GM18517 (cell line): ENCODE results near the gene PRRT2.

Experiments
- ATAC-seq: cut with Tn5 transposase; IDR thresholded peaks from one replicate; pipeline ENCODE4 v1.9.1; 2021; ENCODE audit warnings: mild to moderate bottlenecking, moderate library complexity; ENCODE audit not compliant: unreplicated experiment

The PRRT2 gene

DNA sequence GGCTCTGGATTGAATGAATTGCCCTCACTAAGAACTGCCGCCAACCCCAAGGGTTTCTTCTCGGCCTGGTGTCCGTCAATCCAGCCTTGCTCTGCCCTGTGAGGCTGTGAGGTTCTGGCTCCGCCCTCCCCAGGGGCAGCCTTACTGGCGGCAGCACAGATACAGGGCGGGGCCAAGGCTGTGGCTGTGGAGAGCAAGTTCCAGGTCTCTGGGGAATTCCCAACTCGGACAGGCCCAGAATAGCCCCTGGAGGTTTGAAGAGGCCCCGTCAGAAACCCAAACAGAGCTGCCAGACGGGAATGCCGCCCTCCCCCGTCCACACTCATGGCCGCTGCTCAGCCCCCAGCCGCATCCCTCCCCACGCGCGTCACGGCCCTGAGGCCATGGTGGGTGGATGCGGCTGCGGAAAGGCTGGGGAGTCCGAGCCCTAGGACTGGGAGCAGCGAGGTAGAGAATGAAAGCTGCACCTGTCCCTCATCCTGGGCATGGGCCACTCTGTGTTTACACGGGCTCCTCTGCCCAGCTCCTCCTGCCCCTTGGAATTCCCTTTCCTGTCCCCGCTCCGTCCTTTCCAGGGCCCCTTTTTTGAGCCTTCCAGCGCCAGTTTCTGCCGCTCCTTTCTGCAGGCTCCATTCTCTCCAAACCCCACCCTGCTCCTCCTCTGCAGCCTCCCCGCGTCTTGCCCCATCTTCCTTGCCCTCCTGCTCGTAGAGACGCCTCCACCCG lies 660 bp upstream of the PRRT2 start:
- no peak for ATAC-seq

DNA sequence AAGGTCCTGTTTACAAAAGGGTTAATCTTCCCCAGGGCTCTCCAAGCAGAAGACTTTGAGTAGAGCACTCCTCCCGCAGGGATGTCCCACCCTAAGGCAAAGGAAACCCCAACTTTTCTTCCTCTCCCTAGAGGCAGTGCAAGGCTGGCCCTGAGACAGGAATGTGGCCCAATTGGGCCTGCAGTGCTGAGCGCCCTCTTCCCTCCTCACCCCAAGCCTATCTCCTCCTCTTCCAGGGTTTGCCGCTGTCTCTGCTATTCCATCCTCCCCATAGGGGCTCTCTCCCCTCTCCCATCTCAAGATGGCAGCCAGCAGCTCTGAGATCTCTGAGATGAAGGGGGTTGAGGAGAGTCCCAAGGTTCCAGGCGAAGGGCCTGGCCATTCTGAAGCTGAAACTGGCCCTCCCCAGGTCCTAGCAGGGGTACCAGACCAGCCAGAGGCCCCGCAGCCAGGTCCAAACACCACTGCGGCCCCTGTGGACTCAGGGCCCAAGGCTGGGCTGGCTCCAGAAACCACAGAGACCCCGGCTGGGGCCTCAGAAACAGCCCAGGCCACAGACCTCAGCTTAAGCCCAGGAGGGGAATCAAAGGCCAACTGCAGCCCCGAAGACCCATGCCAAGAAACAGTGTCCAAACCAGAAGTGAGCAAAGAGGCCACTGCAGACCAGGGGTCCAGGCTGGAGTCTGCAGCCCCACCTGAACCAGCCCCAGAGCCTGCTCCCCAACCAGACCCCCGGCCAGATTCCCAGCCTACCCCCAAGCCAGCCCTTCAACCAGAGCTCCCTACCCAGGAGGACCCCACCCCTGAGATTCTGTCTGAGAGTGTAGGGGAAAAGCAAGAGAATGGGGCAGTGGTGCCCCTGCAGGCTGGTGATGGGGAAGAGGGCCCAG lies 1.0 kb downstream of the PRRT2 start:
- no peak for ATAC-seq

DNA sequence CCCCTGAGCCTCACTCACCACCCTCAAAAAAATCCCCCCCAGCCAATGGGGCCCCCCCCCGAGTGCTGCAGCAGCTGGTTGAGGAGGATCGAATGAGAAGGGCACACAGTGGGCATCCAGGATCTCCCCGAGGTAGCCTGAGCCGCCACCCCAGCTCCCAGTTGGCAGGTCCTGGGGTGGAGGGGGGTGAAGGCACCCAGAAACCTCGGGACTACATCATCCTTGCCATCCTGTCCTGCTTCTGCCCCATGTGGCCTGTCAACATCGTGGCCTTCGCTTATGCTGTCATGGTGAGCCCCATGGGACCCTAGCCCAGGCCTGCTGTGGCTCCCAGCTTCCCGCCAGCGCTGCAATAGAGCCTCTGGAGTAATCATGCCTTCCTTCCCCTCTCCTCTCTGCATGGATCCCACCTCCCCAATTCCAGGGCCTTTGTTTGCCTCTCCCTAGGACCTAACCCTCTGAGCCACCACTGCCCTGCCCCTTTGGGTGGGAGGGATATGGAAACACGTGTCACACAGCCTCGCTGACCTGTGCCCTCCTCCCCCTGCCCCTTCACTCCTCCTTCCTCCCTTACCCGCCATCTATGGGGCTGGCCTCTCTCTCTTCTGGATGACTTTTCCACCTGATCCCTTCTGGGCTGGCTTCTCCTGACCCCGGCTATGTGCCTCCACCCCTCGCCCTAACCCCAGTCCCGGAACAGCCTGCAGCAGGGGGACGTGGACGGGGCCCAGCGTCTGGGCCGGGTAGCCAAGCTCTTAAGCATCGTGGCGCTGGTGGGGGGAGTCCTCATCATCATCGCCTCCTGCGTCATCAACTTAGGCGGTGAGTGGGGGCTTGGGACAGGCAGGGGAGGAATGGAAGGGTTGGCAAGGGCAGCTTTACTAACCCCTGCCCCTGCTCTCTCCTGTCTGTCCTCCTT lies 1.9 kb downstream of the PRRT2 start:
- ATAC-seq: no peak

DNA sequence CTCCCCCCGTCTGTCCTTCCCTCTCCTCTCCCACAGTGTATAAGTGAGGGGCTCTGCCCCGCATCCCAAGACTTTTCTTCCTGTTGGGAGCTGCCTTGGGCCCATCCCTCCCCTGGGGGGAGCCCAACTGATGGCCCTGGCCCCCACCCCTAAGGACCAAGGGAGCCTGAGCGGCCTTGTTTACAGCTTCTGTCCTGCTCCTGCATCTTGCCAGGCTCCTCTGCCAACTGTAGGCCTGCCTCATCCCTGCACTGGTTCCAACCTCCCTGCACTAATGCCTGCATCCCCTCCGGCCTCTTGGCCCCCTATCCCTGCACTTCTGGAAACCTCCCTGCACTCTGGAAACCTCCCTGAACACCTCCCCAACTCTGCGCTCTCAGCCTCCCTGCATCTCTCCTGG lies 2.6 kb downstream of the PRRT2 start:
- no peak for ATAC-seq

DNA sequence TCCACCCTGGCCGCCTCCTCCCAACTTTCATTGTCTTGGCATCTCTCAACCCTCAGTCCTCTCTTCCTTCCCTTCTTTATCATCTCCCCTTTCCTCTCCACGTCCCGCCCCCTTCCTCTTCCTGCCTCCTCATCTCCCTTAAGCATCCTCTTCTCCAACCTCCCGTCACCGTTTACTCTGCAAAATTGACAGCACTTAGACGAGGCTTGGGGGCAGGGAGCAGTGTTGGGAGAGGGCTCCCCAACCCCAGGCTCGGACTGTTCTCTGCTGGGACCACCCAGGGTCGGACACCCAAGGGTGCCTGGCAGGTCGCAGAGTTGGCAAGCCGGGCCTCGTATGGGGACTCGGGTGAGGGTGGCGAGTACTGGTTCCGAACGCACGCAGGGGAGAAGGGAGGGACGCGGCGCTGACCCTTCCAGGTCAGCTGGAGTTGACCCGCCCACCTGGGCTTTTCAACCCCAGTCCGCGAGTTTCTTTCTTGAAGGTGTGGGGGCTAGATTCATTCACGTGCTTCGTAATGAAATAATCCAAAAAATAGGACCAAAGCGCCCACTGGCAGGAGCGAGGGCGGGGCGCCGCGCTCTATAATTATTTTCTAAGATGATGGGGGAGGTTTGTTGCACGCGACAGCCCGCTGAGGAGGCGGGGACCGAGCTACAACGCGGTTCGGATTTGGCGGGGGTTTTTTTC lies 3.2 kb downstream of the PRRT2 start:
- no peak for ATAC-seq

DNA sequence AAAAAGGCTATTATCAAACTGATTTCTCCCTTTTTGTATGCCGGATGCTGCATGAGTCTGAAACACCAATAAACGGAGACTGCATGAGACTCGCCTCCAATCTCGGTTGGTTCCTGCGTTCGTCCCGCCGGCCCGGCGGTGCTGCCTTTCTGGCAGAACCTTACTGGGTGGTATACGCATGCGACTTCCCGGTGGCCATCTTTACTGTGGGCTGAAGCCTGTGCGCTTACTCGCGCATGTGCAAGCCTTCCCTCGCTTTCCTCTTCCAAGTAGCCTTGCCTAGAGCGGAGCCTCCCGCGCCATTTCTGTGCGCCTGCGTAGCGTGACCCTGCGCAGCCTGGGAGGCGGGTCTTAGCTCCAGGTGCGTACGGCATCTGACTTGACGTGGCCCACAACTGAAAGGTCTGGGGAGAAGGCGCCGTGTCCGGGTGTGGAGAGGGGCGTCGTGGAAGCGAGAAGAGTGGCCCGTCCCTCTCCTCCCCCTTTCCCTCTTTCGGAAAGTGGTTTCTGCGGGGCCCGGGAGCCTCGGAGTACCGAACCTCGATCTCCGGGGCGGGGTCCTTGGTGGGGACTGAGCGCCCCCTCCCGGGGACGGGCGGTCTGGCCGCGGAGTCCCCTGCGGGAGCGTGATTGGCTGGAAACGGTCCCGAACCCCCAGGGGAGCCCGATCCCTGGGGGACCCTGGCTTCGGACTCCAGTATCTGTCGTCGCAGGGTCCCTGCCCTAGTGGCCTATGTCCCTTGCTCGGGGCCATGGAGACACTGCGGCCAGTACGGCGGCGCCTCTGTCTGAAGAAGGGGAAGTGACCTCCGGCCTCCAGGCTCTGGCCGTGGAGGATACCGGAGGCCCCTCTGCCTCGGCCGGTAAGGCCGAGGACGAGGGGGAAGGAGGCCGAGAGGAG lies 4.0 kb downstream of the PRRT2 start, which contains the start of gene PAGR1:
PAGR1 (plus strand) TSS at position 360 of the 901 bp plus-strand sequence; CDS start at position 734, 374 bp downstream.
- peak; percentile 62 for ATAC-seq

DNA sequence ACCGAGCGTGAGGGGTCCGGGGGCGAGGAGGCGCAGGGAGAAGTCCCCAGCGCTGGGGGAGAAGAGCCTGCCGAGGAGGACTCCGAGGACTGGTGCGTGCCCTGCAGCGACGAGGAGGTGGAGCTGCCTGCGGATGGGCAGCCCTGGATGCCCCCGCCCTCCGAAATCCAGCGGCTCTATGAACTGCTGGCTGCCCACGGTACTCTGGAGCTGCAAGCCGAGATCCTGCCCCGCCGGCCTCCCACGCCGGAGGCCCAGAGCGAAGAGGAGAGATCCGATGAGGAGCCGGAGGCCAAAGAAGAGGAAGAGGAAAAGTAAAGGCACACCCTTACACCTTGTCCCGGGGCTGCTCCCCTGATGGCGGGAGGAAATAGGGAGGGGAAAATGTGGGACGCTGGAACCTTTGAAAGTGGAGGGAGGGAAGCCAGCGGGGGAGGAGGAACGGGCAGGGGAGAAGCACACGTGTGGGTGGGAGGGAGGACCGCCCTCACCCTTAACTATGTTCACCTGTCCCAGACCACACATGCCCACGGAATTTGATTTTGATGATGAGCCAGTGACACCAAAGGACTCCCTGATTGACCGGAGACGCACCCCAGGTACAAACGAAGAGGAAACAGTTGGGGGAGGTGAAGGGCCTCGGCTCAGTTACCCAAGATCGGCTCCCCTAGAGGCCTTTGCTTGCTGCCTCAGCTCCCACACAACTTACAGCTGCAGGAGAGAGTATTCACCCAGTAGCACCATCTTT lies 4.9 kb downstream of the PRRT2 start:
- ATAC-seq: no peak

DNA sequence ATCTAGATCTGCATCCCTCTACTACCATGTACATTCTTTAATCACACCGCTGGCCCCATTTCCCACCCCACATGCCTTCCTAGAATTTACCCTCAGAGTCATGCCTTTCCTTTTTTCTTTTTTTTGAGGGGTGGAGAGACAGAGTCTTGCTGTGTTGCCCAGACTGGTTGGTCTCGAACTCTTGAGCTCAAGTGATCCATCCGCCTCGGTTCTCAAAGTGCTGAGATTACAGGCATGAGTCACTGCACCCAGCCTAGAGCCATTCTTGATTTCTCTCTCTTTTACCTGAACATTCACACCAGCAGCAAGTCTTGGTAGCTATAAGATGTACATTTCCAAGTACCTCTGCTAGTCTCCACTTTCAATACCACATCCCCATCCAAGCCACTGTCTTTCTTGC lies 6.1 kb downstream of the PRRT2 start:
- ATAC-seq: no peak

DNA sequence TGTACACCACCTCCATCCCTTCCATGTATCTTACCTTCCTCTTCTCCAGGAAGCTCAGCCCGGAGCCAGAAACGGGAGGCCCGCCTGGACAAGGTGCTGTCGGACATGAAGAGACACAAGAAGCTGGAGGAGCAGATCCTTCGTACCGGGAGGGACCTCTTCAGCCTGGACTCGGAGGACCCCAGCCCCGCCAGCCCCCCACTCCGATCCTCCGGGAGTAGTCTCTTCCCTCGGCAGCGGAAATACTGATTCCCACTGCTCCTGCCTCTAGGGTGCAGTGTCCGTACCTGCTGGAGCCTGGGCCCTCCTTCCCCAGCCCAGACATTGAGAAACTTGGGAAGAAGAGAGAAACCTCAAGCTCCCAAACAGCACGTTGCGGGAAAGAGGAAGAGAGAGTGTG lies 7.5 kb downstream of the PRRT2 start:
- ATAC-seq: no peak

DNA sequence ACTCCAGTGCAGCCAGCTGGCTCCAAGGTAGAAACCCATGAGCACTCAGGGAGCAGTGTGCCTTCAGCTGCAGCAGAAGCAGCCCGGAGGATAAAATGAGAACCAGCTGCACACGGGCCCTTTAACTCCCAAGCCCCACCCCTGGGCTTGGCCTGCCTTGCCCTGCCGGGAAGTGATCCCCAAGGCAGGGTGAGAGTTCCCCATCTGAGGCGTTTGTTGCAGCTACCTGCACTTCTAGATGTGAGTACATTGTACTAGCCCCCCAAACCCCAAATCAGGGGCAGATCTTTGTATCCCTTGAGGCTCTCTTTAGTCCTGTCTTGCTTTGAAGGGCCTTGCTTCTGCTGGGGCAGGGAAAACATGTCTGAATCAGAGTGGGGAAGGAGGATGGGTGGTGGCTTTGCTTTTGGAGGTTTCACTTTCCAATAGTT lies 8.3 kb downstream of the PRRT2 start, which contains the start of gene MVP:
MVP (plus strand) TSS at position 192 of the 431 bp plus-strand sequence. CDS start 10,088 bp downstream, outside the sequence.
- ATAC-seq: no peak

DNA sequence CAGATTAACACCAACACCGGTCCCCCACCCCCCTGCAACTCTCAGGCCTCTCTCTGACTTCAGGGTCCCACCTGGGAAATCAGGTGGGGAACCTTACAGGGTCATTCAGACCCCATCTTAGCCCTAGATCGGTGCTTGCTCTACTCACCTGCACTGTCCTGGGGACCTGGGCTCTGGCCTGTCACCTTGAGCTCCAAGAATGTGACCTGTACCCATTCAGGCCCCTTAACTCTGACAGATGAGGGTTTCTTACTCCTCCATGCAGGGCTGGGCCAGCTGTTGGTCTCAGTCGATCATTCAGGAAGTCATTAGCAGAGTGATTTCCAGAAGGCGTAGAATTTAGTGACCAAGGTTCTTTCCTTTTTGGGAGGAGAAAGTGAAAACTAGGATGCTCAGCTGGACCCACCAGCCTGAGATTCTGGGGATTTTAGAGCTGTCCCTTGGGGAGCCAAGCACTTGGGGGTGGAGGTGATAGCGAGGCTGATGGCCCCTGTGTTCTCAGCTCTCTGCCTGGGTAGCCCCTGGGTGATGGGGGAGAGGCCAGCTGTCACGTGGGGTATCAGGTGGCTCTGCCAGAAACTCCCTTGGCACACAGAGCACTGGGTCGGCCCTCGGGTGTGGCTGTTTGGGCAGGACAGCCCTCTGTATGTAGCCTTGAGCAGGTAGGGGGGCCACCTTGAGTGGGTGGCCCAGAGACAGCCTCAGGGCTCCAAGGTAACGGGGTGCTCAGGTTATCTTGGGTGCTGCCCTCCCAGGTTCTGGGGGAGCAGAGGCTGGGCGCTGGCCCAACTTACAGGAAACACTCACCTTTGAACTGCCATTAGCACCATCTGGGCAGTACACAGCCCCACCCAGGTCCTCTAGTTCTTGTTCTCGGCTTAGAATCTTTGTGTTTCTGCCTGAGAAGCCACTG lies 9.0 kb downstream of the PRRT2 start:
- ATAC-seq: no peak

DNA sequence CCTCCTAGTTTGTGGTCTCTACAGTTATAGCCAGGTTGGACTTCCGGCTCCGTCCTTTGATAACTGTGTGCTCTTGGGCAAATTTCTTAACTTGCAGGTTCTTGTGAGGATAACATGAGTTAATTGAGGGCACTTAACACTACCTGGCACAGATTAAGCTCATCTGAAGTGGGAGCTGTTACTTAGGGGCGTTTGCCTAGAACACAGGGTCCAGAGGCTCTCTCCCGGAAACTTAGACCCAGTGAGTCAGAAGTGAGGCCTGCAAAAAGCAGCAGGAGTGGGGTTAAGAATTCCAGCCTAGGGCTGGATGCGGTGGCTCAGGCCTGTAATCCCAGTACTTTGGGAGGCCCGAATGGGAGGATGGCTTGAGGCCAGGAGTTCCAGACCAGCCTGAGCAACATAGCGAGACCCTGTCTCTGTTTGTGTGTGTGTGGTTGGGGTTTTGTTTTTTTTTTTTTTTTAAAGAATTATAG lies 9.7 kb downstream of the PRRT2 start:
- no peak for ATAC-seq

DNA sequence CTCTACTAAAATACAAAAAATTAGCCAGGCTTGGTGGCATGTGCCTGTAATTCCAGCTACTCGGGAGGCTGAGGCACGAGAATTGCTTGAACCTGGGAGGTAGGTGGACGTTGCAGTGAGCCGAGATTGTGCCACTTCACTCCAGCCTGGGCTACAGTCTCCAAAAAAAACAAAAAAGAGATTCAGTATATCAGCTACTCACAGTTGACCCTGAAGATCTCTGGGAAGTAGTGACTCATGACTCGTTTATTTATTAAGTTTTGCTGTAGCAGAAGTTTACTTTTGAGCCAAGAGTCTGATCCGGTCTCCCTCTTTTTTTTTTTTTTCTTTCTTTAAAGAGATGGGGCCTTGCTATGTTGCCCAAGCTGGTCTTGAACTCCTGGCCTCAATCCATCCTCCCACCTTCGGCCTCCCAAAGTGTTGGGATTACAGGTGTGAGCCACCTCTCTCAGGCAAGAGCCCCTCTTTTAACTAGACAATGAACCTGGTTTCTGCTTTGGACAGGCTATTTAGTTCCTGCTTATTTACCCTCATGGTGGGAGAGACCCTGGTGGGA lies 12.7 kb downstream of the PRRT2 start:
- ATAC-seq: no peak

DNA sequence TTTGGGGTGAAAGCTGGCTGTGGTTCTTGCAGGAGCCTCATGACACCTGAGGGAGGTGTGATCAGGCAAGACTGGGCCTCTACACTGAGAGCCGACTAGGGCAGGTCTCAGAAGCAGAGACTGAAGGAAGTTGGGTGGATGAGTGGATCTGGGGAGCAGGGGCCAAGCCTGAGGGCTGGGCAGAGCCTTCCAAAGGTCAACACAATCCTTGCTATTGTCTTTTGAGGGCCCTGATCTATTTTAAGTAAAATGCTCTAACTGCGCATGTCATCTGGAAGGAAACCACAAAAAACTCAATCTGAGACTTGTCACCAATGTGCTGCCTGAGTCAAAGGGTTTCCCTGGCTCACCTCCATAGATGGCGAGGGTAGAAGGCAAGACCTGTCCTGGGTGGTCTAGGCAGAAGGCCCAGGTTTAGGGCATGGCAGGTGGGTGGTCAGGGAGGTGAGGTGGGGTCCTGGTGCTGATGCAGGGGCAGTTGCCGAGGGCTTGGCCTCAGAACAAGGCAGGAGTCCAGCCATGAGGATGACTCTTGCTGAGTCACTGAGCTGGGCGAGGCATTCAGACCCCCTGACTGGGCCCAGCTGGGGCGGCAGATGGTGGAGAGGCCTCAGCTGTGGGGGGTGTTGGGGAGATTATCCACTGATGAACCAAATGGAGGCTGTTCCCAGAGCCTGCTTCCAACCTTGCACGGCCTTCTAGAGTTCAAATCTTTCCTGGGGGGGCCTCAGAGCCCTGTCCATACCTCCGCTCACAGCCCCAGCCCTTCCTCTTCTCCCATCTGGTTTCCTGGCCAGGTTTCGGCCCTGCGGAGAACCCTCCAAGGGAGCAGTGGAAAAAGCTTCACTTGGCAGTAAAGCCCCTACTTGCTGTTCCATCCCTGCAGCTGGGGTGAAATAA lies 13.4 kb downstream of the PRRT2 start:
- no peak for ATAC-seq

DNA sequence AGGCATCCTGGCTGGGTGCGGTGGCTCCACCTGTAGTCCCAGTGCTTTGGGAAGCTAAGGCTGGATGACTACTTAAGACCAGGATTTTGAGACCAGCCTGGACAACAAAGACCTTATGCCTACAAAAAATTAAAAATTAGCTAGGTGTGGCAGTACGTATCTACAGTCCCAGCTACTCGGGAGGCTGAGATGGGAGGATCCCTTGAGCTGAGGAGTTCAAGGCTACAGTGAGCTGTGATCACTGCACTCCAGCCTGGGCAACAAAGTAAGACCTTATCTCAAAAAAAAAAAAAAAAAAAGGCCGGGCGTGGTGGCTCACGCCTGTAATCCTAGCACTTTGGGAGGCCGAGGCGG lies 14.3 kb downstream of the PRRT2 start:
- ATAC-seq: no peak

DNA sequence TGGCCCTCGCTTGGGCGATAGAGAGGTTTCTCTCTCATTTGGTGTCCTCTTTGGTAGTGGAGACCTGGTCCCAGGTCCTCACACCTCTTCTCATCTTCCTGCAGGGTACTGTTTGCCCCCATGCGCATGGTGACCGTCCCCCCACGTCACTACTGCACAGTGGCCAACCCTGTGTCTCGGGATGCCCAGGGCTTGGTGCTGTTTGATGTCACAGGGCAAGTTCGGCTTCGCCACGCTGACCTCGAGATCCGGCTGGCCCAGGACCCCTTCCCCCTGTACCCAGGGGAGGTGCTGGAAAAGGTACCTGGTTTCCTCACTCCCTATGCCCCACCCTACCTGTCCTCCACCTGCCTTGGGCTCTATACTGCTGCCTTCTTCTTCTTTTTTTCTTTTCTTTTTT lies 18.8 kb downstream of the PRRT2 start:
- no peak for ATAC-seq
